Measurements from ENCODE around the gene TEX22.

Gene TEX22

DNA sequence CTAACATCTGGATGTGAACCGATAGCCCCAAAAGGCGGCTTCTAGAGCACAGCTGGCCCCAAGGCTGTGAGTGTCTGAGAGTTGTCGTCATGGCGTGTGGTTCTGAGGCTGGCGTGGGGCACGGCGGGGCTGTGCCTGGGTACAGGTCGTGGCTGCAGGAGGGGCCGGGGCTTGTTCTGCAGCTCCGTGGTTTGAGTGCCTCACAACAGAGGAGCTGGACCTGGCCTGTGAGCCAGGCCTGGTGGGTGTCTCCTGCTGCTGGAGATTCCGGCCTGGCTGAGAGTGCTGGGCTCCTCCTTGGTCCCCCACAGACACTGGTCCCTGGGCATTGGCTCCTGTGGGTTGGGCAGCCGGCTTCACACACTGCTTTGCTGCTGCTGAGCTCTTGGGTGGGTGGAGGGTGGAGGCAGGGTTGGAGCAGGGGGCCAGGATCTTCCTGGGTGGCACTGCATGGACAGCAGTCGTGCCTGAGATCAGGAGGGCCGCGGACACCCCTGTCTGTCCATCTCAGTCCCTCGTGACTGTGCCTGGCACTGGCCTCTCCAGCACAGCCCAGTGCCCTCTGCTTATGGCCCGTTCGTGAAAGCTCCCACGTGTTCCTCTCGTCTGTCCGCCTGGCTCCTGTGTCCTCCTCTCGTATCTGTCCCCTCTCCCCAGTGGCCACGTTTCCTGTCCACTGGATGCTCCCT is 31.8 kb upstream of the TEX22 start:
- DNase-seq (ENCODE audit: low read depth in 2 of 2): no peak

DNA sequence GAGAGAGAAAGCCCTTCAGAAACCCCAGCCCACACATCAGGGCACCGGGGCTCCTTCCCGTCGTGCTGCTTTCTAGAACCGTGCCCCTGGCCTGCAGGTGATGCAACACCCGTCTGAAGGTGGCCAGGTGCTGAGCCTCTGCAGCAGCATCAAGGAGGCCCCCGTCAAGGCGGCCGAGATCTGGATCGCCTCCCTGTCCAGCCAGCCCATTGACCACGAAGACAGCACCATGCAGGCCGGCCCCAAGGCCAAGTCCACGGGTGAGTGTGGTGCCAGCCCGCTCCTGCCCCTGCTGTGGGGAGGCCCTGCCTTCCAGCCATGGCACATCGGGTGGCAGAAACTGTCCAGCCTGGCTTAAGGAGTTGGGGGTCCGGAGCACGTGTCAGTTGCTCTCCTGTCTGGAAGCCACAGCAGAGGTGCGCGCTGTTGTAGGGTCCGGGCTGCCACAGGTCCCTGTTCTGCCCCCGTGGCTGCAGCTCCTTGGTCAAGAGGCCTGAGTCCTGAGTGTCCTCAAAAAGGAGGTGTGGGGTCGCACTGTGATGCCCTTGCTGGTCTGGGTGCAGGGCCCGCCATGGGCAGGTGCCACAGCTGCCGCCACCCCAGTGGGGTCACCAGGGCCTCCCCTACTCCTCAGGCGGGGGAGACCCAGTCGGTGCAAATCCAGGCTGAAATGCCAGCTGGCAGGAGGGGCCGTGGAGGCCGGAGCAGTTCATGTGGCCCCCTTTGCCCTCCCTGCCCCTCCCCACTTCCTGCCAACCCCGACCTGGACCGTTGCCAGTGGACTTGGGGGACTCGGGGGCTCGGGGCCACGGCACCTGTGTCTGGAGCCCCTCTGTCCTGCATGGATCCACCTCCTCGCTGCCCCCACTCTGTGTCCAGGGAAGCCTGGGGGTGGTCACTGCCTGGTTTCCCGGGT is 31.0 kb upstream of the TEX22 start:
- DNase-seq (ENCODE audit: low read depth in 2 of 2): no peak

DNA sequence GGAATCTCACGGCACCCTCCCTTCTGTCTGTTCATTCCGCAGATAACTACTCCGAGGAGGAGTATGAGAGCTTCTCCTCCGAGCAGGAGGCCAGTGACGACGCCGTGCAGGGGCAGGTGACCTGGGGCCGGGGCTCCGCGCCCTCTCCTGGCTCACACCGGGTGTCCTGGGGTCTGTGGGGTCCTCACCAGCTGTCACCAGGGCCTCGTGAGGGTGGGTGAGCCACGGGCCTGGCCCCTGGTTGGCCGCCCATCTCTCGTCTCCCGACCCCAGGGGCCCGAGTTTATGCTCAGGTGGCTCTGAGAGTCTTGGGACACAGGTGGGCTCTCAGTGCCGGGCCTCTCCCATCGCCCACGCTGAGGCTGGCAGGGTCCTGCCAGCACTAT is 30.3 kb upstream of the TEX22 start:
- DNase-seq (ENCODE audit: low read depth in 2 of 2): no peak

DNA sequence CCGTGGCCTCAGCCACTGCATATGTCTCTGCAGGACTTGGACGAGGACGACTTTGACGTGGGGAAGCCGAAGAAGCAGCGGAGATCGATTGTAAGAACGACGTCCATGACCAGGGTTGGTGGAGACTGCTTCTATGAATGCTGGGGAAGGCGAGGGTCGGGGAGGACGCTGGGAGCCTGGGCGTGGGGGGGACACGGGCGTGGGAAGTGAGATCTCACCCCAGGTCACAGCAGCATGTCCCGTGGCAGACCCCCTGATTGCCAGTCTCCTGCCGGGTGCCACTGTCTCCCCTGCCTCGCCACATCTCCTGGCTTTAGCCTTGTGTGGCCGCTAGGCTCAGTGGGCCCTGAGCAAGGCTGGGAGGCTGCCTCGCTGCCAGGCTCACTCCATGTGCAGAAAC is 29.9 kb upstream of the TEX22 start:
- DNase-seq (ENCODE audit: low read depth in 2 of 2): no peak

DNA sequence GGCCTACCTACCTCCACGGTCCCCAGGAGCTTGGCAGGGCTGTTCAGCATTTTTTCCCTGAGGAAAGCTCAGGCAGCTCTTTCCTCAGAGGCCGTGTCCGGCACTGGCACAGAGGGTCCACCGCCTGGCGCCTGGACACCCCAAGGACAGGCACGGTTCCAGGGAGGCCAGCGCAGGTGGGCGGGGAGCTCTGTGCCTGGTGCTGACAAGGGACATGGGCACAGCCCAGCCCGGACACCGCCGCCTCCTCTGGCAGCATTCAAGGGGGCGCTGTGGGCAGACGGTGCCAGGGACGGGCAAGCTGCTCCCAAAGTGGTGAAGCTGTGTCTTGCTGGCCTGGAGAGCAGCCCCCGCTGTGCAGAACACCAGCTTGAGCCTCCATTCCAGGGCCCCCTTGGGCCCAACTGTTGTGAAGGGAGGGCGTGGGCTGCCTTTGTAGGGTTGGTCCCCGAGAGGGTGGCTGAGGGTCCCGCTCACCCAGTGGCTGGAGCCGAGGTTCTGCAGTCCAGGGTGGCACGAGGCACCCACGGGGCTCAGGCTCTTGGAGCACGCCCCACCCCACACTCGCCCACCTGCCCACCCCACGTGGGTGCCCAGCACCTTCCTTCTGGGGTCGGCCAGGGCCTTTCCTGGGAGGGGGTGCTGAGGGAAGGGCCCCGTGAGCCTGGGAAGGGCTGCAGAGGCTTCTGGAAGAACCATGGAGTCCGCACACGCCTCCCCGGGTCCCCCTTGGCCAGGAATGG is 29.3 kb upstream of the TEX22 start:
- DNase-seq (ENCODE audit: low read depth in 2 of 2): no peak

DNA sequence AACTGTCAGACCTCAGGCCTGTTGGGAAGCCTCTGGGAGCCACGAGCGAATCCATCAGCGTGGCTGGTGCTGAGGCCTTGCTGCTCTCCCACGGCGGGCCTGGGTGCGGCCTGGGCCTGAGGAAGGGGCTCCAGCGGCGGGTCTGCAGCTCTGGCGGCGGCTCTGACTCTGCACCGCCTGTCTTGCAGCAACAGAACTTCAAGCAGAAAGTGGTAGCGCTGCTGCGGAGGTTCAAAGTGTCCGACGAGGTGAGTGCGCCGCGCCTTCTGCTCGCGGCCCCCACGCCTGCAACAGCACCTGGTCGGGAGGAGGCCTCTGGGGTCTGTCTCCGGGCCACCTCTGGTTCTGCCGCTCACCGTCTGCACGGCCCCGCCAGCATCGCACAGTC is 28.7 kb upstream of the TEX22 start:
- no peak for DNase-seq (ENCODE audit: low read depth in 2 of 2)

DNA sequence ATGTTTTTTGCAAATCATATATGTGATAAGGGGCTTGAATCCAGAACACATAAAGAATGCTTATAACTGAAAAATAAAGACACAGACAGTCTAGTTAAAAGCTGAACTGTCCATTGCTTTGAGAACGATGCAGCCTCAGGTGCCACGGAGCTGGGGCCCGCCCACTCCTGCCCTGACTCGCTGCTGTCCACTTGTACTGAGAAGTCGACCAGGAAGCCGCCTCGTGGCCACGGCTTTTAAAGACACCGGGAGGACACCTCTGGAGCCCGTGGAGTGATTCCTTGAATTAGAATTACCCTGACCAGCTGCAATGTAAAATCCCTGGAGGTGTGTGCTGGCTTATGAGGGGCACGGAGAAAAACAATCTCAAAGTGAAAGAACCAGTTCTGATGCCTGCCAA is 23.9 kb upstream of the TEX22 start:
- no peak for DNase-seq (ENCODE audit: low read depth in 2 of 2)

DNA sequence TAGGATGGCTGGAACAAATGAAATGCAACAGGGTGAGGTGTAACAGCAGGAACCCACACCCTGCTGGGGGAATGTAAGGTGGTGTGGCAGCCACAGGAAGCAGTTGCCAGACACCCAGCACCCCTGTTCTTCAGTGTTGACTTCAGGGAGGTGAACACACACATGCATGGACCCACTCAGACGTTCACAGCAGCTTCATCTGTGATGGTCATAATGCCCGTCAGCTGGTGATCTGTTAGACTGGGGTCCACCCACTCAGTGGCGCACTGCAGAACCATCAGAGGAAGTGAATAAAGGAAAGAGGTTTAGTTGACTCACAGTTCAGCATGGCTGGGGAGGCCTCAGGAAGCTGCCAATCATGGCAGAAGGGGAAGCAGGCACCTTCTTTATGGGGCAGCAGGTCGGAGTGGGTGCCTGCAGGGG is 22.7 kb upstream of the TEX22 start:
- no peak for DNase-seq (ENCODE audit: low read depth in 2 of 2)

DNA sequence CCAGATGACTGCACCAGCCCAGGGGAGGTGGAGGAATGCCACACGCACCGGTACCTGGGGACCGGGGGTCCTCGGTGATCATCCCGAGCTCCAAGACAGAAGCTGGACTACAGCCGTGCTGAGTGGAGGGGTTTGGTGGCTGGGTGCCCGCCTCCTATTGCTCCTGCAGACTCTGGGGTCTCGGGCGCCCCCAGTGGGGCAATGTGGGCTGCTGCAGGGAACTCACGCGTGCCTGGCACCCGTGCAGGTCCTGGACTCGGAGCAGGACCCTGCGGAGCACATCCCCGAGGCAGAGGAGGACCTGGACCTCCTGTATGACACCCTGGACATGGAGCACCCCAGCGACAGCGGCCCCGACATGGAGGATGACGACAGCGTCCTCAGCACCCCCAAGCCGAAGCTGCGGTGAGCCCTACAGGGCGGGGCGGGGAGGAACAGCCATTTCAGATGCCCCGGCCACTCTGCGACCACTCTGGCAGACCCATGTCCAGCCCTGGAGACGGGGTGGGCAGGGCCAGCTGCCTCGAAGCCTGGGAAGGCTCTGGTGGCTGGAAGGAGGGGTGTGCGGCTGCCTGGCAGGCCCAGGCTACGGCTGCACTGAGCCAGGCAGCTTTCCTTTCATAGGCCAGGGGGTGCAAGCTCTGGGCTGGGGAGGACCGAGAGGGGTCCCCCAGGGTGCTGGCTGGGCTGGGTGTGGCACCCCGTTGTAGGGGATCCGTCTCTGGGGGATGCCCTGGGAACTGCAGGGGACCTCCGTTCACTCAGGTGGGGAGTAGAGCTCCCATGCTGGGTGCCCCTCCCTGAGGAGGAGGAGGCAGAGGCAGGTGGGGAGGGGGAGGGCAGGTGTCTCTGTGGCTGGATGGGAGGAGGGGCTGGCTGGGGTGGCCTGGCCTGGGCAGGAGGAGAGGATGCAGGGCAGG is 21.6 kb upstream of the TEX22 start:
- DNase-seq (ENCODE audit: low read depth in 2 of 2): no peak

DNA sequence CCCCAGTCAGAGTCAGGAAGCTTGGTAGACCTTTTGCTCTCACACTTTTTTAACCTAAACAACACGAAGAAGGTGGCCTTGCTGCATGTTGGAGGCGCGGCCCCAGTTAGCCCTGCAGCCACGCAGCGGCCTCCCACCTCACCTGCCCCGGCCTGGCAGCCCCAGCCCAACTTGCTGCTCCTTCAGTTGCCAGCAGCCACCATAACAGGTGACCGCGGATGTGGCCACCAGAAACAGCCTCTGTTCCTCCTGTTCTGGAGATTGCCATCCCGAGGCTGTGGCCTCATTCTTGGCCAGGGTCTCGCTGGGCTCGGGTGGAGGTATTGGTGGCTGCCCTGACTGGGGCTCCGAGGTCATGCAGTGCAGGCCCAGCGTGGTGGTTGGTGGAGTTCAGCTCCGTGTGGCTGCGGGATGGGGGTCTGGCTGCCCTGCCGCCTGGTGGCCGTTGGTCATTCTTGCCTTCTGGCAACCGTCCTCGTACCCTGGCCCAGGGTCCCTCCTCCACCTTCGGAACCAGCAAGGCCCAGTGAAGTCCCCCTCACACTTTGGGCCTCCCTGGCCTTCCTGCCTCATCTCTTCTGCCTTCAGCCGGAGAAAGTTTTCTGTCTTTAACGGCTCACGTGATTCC is 20.7 kb upstream of the TEX22 start:
- DNase-seq (ENCODE audit: low read depth in 2 of 2): no peak

DNA sequence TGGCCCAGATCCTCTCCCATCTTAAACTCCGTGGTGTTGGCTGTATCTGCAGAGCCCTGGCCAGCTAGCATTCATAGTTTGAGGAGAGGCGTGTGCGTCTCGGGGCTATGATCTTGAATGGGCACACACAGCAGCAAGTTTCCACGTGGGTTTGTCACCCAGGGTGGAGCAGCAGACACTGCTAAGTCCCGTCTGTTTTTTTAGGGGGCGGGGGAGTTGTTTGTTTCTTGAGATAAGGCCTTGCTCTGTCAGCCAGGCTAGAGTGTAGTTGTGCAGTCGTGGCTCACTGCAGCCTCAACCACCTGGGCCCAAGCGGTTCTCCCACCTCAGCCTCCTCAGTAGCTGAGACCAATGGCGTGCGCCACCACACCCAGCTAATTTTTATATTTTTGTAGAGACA is 20.1 kb upstream of the TEX22 start:
- no peak for DNase-seq (ENCODE audit: low read depth in 2 of 2)

DNA sequence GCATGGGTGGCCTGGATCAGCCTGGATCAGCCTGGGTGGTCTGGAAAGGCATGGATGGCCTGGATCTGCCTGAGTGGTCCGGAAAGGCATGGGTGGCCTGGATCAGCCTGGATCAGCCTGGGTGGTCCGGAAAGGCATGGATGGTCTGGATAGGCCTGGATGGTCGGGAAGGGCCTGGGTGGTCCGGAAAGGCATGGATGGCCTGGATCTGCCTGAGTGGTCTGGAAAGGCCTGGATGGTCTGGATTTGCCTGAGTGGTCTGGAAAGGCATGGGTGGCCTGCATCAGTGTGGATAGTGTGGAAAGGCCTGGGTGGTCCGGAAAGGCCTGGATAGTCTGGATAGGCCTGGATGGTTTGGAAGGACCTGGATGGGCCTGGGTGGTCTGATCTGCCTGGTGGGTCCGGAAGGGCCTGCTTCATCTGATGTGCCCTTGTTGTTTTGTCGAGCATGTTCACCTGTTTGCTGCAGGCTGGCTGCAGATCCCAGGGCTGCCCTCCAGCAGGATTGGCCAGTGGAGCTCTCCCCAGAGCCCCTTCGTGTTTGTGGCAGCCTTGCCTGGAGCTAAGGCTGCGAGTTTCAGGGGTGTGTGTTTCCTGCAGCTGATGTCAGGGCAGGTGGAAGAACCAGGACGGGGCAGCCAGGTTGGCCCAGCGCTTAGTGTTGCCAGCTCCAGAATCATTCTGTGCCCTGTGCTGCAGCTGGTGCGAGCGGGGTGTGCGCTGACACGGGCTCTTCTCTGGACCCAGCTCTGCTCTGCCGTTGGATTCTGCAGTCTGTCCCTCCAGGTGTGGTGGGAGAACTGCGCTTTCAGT is 19.3 kb upstream of the TEX22 start:
- no peak for DNase-seq (ENCODE audit: low read depth in 2 of 2)

DNA sequence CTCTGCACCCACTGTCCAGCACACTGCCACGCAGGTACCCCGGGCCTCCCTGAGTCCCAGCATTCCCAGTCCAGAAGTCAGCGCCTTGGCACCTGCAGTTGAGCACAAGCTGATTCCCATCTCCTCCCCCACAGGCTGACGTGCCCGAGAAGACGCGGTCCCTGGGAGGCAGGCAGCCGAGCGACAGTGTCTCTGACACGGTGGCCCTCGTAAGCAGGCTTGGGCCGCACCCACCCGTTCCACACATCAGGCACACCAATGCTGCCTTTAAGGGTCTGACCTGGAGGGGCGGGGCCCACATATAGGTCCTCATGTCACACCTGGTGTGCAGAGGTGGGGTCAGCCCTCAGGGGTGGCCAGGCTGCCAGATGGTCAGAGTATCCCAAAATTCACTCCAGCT is 18.4 kb upstream of the TEX22 start:
- no peak for DNase-seq (ENCODE audit: low read depth in 2 of 2)

DNA sequence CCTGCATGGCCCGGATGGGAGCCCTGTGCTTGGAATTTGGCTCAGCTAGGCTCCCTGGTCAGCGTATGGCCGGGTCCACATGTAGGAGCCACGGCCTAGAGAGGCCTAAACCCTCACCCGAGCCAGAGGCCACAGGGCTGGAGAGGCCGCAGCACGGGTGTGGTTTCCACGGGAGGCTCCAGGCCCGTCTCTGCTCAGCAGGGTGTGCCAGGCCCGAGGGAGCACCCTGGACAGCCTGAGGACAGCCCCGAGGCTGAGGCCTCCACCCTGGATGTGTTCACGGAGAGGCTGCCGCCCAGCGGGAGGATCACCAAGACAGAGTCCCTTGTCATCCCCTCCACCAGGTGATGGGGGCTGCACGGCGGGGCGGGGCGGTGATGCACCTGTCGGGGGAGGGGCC is 17.6 kb upstream of the TEX22 start:
- DNase-seq (ENCODE audit: low read depth in 2 of 2): no peak

DNA sequence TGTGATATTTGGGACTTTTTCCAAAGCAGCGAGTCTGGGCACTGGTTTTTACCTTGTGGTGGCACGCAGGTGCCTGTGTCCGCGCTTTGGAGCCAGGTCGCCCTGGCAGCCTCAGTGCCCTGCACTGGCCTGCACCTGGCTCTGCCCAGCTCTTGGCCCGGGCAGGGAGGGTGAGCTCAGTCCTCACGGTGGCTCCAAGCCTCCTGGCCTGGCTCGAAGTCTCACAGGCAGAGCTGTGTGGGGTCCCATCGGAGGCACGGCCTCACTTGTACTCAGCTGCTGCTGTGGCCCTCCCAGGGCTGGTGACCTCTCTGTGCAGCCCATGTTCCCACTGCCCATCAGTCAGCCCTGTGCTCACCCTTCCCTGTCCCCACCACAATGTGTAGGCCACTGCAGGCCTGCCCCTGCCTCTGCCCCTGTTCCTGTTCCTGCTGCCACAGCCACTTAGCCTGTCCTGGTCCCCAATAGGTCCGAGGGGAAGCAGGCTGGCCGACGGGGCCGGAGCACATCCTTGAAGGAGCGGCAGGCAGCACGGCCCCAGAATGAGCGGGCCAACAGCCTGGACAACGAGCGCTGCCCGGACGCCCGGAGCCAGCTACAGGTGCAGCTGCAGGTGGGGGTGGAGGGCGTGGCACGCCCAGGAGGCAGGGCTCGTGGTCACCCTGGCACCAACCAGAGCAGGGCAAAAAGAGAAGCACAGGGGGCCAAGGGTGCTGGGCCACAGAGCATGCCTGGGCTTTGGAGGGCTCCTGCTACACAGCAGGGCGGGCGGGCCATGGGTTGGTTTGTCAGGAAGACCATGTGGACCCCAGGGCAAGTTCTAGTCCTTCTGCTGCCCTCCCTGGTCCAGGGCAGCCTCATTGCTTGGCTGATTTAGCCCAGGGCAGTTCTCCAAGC is 16.6 kb upstream of the TEX22 start:
- DNase-seq (ENCODE audit: low read depth in 2 of 2): no peak

DNA sequence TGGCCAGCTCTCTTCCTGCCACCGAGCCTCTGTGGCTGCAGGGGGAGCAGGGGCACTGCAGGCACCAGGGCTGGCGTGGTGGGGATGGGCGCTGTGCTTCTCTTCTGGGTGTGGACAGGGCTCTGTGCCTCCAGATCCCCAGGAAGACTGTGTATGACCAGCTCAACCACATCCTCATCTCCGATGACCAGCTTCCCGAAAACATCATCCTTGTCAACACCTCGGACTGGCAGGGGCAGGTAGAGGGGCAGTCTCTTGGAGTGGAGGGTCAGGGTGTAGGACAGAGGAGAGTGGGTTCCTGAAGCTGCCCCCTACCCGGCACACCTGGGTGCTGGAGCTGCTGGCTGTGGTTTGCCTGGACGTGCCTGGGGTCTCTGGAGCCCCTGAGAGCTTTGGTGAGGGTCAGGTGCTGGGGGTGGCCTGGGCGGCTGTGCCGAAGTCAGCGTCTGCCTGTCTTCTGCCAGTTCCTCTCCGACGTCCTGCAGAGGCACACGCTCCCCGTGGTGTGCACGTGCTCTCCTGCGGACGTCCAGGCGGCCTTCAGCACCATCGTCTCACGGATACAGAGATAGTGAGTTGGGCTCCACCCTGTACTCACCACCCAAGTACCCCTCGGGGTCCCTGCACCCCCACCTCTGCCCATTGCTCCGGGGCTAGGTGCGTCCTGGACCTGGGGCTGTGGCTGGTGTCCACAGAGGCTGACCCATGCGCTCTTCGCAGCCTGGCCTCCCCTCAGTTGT is 15.8 kb upstream of the TEX22 start:
- no peak for DNase-seq (ENCODE audit: low read depth in 2 of 2)

DNA sequence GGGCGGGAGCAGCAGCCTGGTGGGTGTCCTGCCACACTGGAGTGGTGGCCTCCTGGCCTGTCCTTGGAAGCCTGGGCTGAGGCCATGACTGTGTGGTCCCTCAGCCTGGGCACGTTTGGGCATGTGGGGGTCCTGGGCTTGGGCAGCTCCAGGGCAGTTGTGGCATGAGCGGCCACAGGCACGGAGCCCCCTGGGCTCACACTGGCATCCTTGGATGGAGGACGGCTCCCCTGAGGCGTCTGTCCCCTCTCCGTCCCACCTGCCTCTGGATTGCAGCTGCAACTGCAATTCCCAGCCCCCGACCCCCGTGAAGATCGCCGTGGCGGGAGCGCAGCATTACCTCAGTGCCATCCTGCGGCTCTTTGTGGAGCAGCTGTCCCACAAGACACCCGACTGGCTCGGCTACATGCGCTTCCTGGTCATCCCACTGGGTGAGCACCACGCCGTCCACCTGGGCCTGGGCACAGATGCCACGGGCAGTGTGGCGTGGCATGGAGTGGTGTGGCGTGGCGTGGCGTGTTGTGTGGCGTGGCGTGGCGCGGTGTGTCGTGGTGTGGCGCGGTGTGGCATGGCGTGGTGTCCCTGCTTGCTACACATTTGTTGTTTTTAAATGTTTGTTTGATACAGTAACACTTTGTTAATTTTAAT is 15.1 kb upstream of the TEX22 start:
- no peak for DNase-seq (ENCODE audit: low read depth in 2 of 2)

DNA sequence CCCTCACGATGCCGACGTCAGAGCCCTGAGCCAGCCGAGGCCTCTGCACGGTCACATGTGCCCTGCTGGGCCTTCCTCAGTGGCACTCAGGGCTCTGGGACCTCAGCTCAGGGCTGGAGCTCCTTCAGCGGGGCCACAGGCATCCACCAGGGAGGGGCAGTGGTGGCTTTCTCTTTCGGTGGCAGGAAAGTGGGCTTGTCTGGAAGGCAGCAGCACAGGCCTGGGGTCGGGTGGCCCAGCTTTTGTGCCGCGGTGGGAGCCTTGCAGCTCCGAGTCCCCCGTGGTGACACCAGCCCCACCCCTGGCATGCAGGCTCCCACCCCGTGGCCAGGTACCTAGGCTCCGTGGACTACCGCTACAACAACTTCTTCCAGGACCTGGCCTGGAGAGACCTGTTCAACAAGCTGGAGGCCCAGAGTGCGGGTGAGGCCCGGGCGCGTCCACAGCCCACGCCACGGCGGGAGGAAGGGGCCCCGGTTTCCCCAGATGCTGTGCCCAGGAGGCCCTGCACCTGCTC is 14.2 kb upstream of the TEX22 start:
- DNase-seq (ENCODE audit: low read depth in 2 of 2): no peak

Measured in stimulated activated CD8-positive, alpha-beta memory T cell treated with anti-CD3 and anti-CD28 coated beads, Interleukin-2, amount 100 ng/mL, for 1 hour (primary cell).